Thyroid gland (tissue), 4 donors: ENCODE data around the gene SHANK3.

Source experiments
- POLR2A ChIP-seq, 2 donors: fragments of 450-650 bp; IDR thresholded peaks; one replicate each; pipeline ENCODE4 v1.6.1; 2017; ENCODE audit warnings: antibody characterized with exemption in 2 of 2, mild to moderate bottlenecking in 2 of 2, moderate library complexity in 1 of 2
- TF ChIP-seq, protein P1 (sequence below), 6 experiments: fragments of 200-600 bp in 3 of 6; fragments of 450-650 bp in 3 of 6; sonication (generic) in 3 of 6; IDR thresholded peaks; one replicate each; pipeline ENCODE4 v1.5.1; 2016 to 2019; ENCODE audit warnings: antibody characterized with exemption in 6 of 6, mild to moderate bottlenecking in 2 of 6, inconsistent platforms in 1 of 6, moderate library complexity in 1 of 6

DNA sequence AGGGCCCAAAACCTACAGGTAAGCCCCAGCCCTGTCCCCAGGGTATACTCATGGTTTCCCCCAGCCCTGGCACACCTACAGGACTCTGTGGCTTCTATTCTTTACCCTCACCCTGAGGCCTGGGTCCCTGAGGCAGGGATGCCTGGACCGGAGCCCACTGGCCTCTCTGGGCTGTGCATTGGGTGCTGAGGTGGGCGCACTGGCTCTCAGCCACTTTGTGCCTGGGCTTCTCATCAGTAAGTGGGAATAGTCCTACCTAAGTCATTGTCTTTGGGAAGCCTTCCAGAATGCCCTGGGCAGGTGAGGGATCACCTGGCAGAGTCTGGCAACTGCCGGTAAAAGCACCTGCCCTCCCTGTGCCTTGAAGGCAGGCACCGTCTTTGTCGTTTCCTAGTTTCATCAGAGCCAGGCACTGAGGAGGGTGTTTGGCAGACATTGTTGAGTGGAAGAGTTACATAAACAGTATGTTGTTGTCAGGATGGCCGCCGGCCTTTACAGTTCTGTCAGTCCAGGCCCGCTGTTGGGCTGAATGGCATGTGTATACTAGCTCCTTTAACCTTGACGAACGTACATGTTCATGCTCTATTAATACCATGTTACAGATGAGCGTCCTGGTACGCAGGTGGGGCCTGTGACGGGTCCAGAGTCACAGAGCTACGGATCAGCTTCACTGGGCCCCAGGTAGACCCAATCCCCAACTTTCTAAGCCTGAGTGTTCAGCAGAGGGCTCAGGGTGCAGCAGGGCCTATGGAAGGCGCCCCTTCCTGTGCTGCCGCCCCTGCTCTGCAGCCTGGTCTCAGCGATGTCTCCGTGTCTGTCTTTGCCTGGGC lies 23.0 kb downstream of the SHANK3 start:
- no peak for TF ChIP-seq POLR2A (IDR thresholded peaks at IDR 0.05)
- TF ChIP-seq, protein P1, sequence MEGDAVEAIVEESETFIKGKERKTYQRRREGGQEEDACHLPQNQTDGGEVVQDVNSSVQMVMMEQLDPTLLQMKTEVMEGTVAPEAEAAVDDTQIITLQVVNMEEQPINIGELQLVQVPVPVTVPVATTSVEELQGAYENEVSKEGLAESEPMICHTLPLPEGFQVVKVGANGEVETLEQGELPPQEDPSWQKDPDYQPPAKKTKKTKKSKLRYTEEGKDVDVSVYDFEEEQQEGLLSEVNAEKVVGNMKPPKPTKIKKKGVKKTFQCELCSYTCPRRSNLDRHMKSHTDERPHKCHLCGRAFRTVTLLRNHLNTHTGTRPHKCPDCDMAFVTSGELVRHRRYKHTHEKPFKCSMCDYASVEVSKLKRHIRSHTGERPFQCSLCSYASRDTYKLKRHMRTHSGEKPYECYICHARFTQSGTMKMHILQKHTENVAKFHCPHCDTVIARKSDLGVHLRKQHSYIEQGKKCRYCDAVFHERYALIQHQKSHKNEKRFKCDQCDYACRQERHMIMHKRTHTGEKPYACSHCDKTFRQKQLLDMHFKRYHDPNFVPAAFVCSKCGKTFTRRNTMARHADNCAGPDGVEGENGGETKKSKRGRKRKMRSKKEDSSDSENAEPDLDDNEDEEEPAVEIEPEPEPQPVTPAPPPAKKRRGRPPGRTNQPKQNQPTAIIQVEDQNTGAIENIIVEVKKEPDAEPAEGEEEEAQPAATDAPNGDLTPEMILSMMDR (IDR thresholded peaks at IDR 0.05) = no peak
